ENCODE results near the gene RBL2. TPM values are rescaled to one million over a fixed set of nuclear protein-coding genes. Genes with fewer than 3 reads are reported as not detected.

The RBL2 gene
- total and polyA plus RNA-seq, 9 of the 15 experiments (the other 6 are each of a cell fraction or from before 2014, with no cell fraction given) = 7.8 to 76.3 (median 28.5) TPM

DNA sequence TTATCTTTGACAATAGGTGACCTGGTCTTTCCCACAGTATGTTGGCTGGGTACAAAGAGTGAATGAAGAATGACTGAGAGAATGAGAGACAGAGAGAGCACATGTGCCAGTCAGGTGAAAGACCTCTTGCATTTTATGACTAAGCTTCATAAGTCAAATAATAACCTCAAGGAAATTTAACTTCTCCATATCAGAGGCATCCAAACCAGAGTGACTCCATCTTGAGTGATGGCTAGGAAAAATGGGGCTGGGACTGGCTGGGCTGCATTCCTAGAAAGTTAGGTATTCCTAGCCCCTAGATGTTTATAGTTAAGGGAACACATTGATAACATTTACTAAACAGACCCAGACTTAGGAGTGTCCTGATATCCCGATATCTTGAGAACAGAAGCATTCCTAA lies 3.9 kb upstream of the RBL2 start (continued):
- TF ChIP-seq CHAMP1 (IDR thresholded peaks at IDR 0.05) = no peak
- TF ChIP-seq ZNF316 (IDR thresholded peaks at IDR 0.05) = no peak
- TF ChIP-seq, protein P1, sequence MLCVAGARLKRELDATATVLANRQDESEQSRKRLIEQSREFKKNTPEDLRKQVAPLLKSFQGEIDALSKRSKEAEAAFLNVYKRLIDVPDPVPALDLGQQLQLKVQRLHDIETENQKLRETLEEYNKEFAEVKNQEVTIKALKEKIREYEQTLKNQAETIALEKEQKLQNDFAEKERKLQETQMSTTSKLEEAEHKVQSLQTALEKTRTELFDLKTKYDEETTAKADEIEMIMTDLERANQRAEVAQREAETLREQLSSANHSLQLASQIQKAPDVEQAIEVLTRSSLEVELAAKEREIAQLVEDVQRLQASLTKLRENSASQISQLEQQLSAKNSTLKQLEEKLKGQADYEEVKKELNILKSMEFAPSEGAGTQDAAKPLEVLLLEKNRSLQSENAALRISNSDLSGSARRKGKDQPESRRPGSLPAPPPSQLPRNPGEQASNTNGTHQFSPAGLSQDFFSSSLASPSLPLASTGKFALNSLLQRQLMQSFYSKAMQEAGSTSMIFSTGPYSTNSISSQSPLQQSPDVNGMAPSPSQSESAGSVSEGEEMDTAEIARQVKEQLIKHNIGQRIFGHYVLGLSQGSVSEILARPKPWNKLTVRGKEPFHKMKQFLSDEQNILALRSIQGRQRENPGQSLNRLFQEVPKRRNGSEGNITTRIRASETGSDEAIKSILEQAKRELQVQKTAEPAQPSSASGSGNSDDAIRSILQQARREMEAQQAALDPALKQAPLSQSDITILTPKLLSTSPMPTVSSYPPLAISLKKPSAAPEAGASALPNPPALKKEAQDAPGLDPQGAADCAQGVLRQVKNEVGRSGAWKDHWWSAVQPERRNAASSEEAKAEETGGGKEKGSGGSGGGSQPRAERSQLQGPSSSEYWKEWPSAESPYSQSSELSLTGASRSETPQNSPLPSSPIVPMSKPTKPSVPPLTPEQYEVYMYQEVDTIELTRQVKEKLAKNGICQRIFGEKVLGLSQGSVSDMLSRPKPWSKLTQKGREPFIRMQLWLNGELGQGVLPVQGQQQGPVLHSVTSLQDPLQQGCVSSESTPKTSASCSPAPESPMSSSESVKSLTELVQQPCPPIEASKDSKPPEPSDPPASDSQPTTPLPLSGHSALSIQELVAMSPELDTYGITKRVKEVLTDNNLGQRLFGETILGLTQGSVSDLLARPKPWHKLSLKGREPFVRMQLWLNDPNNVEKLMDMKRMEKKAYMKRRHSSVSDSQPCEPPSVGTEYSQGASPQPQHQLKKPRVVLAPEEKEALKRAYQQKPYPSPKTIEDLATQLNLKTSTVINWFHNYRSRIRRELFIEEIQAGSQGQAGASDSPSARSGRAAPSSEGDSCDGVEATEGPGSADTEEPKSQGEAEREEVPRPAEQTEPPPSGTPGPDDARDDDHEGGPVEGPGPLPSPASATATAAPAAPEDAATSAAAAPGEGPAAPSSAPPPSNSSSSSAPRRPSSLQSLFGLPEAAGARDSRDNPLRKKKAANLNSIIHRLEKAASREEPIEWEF (CRISPR knock-in tag; IDR thresholded peaks at IDR 0.05) = no peak
- TF ChIP-seq XRCC5 (IDR thresholded peaks at IDR 0.05; ENCODE audit: low read depth, low read length) = no peak
- TF ChIP-seq FUS (optimal IDR thresholded peaks at IDR 0.05; ENCODE audit: low read depth, low read length) = no peak
- TF ChIP-seq KDM1A (IDR thresholded peaks at IDR 0.05) = no peak
- TF ChIP-seq ZNF347 (CRISPR knock-in tag; IDR thresholded peaks at IDR 0.05; ENCODE audit: low read depth) = no peak
- TF ChIP-seq CREB3 (tag; conservative IDR thresholded peaks at IDR 0.05; ENCODE audit: low read depth) = no peak
- no peak for TF ChIP-seq SOX6 (IDR thresholded peaks at IDR 0.05)
- TF ChIP-seq, protein P2, sequence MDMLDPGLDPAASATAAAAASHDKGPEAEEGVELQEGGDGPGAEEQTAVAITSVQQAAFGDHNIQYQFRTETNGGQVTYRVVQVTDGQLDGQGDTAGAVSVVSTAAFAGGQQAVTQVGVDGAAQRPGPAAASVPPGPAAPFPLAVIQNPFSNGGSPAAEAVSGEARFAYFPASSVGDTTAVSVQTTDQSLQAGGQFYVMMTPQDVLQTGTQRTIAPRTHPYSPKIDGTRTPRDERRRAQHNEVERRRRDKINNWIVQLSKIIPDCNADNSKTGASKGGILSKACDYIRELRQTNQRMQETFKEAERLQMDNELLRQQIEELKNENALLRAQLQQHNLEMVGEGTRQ (CRISPR knock-in tag; IDR thresholded peaks at IDR 0.05) = no peak
- no peak for TF ChIP-seq POLR2G (IDR thresholded peaks at IDR 0.05; ENCODE audit: low read depth, low read length)
- TF ChIP-seq TFAM (CRISPR knock-in tag; conservative IDR thresholded peaks at IDR 0.05) = no peak
- peak; percentile 87 for TF ChIP-seq KLF6 (CRISPR knock-in tag; IDR thresholded peaks at IDR 0.05; ENCODE audit: borderline replicate concordance)
- no peak for TF ChIP-seq NCOA2 (IDR thresholded peaks at IDR 0.05; ENCODE audit: partially characterized antibody in 2 of 2)
- TF ChIP-seq, protein P3, sequence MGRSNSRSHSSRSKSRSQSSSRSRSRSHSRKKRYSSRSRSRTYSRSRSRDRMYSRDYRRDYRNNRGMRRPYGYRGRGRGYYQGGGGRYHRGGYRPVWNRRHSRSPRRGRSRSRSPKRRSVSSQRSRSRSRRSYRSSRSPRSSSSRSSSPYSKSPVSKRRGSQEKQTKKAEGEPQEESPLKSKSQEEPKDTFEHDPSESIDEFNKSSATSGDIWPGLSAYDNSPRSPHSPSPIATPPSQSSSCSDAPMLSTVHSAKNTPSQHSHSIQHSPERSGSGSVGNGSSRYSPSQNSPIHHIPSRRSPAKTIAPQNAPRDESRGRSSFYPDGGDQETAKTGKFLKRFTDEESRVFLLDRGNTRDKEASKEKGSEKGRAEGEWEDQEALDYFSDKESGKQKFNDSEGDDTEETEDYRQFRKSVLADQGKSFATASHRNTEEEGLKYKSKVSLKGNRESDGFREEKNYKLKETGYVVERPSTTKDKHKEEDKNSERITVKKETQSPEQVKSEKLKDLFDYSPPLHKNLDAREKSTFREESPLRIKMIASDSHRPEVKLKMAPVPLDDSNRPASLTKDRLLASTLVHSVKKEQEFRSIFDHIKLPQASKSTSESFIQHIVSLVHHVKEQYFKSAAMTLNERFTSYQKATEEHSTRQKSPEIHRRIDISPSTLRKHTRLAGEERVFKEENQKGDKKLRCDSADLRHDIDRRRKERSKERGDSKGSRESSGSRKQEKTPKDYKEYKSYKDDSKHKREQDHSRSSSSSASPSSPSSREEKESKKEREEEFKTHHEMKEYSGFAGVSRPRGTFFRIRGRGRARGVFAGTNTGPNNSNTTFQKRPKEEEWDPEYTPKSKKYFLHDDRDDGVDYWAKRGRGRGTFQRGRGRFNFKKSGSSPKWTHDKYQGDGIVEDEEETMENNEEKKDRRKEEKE (IDR thresholded peaks at IDR 0.05; ENCODE audit: borderline replicate concordance in 1 of 2, control insufficient read depth in 1 of 2, low read depth in 2 of 2, low read length in 1 of 2) = no peak
- peak; percentile 68 for TF ChIP-seq MEF2D (tag; conservative IDR thresholded peaks at IDR 0.05; ENCODE audit: low read depth)
